ENCODE data around the gene CEMIP. TPM values are rescaled to one million over a fixed set of nuclear protein-coding genes. Genes with fewer than 3 reads are reported as not detected.

Gene CEMIP
- total and polyA plus RNA-seq, 2 of the 4 experiments (the other 2 are of a cell fraction): 63.8 to 78.0 TPM

- Histone ChIP-seq H4K5ac (ENCODE audit: low read depth, low read length) (no peak overlapping the region; the same call in 1 of the 2 replicates), H3K18ac (ENCODE audit: low read depth, low read length) (peak overlapping the region; percentile 70), H4K8ac (ENCODE audit: low read depth in 2 of 2, low read length in 2 of 2) (no peak overlapping the region), H3K4me2 (ENCODE audit: low read depth, low read length) (no peak overlapping the region), H3K4ac (ENCODE audit: low read depth, low read length) (peak overlapping the region; percentile 31; the same call in 1 of the 2 replicates), H2BK120ac (ENCODE audit: low read depth, low read length) (no peak overlapping the region), H2BK5ac (ENCODE audit: low read depth, low read length, poor library complexity, severe bottlenecking) (no peak overlapping the region), H3K4me1 (ENCODE audit: control insufficient read depth, insufficient read depth, low read length) (peaks cover 20% of the 10 kb centered on the region), H3K27ac (ENCODE audit: insufficient read depth, low read length) (no peak overlapping the region), H2AK5ac (ENCODE audit: low read depth, low read length) (no peak overlapping the region), H3K9ac (ENCODE audit: low read depth, low read length) (no peak overlapping the region), H3K9me3 (ENCODE audit: control insufficient read depth, insufficient read depth, low read length) (no peaks in the 10 kb centered on the region), H3K9me1 (ENCODE audit: insufficient read depth, low read length) (no peaks in the 10 kb centered on the region), H4K91ac (ENCODE audit: insufficient read depth, low read depth, low read length) (no peak overlapping the region), H3K36me3 (ENCODE audit: control insufficient read depth, insufficient read depth, low read length) (no peaks in the 10 kb centered on the region), H2BK15ac (ENCODE audit: low read depth, low read length) (no peak overlapping the region), H3K27me3 (ENCODE audit: control insufficient read depth, insufficient read depth, low read length) (no peaks in the 10 kb centered on the region), H2BK20ac (ENCODE audit: low read depth, low read length) (no peak overlapping the region), H3K4me3 (ENCODE audit: insufficient read depth, low read depth, low read length) (no peak overlapping the region), H2AFZ (replicated peaks; ENCODE audit: low read length, poor library complexity) (no peak overlapping the region), H3K79me1 (ENCODE audit: low read depth in 1 of 2, low read length in 2 of 2) (no peaks in the 10 kb centered on the region), H3K14ac (replicated peaks; ENCODE audit: low read depth, low read length) (no peak overlapping the region), H3K56ac (ENCODE audit: extremely low read depth, insufficient read depth, low read length) (no peak overlapping the region), H4K20me1 (ENCODE audit: insufficient read depth, low read length) (no peaks in the 10 kb centered on the region), H3K23ac (ENCODE audit: low read depth, low read length) (no peak overlapping the region), H2AK9ac (replicated peaks; ENCODE audit: low read depth, low read length, poor library complexity) (no peak overlapping the region)
- ChIA-PET CTCF (interaction anchor here (0.8 to 1.8 kb wide), 2 partner anchors 206 to 318 kb away, joined by 4 to 5 read pairs; no protein-coding TSS in a partner anchor), POLR2A (ENCODE audit: unreplicated experiment) (no interaction called here)
- no peak for TF ChIP-seq RAD21 (IDR thresholded peaks at IDR 0.05; ENCODE audit: low read length)
- TF ChIP-seq RCOR1 (IDR thresholded peaks at IDR 0.05; ENCODE audit: insufficient replicate concordance, low read length): no peak
- intact Hi-C loops (cut with micrococcal nuclease) (loop anchor here (10.0 kb wide), 2 partner anchors 289 to 459 kb away; no protein-coding TSS in a partner anchor), dilution Hi-C loops (cut with HindIII; ENCODE audit: low sequenced_read_pairs, unreplicated experiment) (no loop called here), in situ Hi-C loops (cut with MboI; ENCODE audit: low sequenced_read_pairs) (no loop called here)
- 67% methylated on average over 3 of the region's 5 CpGs; no CpG with 5 or more reads in 1 of the 2 experiments for WGBS, 2 experiments (ENCODE audit: extremely low coverage in 2 of 2, insufficient read length in 1 of 2)
- no TSS peak for BruUV-seq (replicated peaks)
- no peak for DNase-seq
- ATAC-seq (ENCODE audit: low read depth): no peak
These were observed 5.3 kb upstream of the CEMIP start for GRCh38 chr15:80773792-80774352.

All from IMR-90 (cell line).